ENCODE results near the gene GPR87. TPM values are rescaled to one million over a fixed set of nuclear protein-coding genes. Genes with fewer than 3 reads are reported as not detected.

Gene GPR87
- total and polyA plus RNA-seq, 2 of the 4 experiments (the other 2 are of a cell fraction), result 0.26 to 0.36 TPM

DNA sequence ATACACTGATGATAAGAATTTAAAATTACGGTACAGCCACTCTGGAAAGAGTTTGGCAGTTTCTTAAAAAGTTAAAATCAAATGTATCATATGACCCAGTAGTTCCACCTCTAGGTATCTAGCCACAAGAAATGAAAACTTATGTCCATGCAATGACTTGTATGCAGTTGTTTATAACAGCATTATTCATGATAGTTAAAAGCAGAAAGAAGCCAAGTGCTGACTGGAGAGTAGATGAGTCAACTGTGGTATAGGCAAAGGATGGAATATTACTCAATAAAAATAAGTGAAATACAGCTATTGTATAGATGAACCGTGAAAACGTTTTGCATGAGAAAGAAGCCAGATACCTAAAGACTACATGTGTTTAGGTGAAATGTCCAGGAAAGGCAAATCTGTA, 14.8 kb downstream of the GPR87 start (continued):
- TF ChIP-seq, protein P1, sequence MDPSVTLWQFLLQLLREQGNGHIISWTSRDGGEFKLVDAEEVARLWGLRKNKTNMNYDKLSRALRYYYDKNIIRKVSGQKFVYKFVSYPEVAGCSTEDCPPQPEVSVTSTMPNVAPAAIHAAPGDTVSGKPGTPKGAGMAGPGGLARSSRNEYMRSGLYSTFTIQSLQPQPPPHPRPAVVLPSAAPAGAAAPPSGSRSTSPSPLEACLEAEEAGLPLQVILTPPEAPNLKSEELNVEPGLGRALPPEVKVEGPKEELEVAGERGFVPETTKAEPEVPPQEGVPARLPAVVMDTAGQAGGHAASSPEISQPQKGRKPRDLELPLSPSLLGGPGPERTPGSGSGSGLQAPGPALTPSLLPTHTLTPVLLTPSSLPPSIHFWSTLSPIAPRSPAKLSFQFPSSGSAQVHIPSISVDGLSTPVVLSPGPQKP (IDR thresholded peaks at IDR 0.05; ENCODE audit: borderline replicate concordance, low read depth, low read length), result no peak
- 0 out of 2 replicates have a peak, but pooled peaks have one; percentile 29 for TF ChIP-seq MAFK (IDR thresholded peaks at IDR 0.05; ENCODE audit: low read depth, low read length)

DNA sequence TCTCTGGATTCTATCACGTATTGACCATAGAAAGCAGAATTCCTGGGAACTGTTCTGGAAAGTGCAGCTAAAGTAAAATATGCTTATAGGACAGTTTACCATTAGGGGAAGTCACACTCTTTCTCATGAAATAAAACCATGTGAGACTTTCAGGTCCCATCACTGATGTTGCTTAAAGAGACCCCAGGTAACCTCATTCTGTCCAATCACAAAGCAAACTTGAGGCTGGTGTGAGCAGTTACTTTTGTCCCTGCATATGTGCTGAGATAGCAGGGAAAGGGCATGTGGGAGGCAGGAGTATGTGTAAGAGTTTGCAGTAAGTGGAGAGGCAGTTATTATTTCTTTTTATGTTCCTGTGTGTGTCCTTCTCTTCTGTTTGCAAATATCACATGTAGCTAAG, 16.1 kb downstream of the GPR87 start:
- H4K8ac ChIP-seq (ENCODE audit: low read depth in 2 of 2, low read length in 2 of 2), result no peak overlapping the region
- BruUV-seq (replicated peaks), result no TSS peak
- in situ Hi-C loops (cut with MboI; ENCODE audit: low sequenced_read_pairs) (no loop called here), dilution Hi-C loops (cut with HindIII; ENCODE audit: low sequenced_read_pairs, unreplicated experiment) (no loop called here), intact Hi-C loops (cut with micrococcal nuclease) (loop anchor here (5.0 kb wide), 1 partner anchor 357 kb away; no protein-coding TSS in a partner anchor)
- H2BK20ac ChIP-seq (ENCODE audit: low read depth, low read length), result peak overlapping the region; percentile 65
- no peak overlapping the region; the same call in 2 of the 3 replicates for H2BK15ac ChIP-seq (ENCODE audit: low read depth, low read length)
- peak overlapping the region; percentile 35; the same call in 1 of the 2 replicates for H2BK120ac ChIP-seq (ENCODE audit: low read depth, low read length)
- H3K9me3 ChIP-seq (ENCODE audit: control insufficient read depth, insufficient read depth, low read length), result no peaks in the 10 kb centered on the region
- no peak overlapping the region for H2AFZ ChIP-seq (replicated peaks; ENCODE audit: low read length, poor library complexity)
- H2AK5ac ChIP-seq (ENCODE audit: low read depth, low read length), result peak overlapping the region; percentile 79; the same call in 1 of the 2 replicates
- no CpG with 5 or more reads among the region's 1 CpG for WGBS, 2 experiments (ENCODE audit: extremely low coverage in 2 of 2, insufficient read length in 1 of 2)
- H3K4me3 ChIP-seq (ENCODE audit: insufficient read depth, low read depth, low read length), result no peak overlapping the region
- peak overlapping the region; percentile 40; the same call in 1 of the 2 replicates for H3K4ac ChIP-seq (ENCODE audit: low read depth, low read length)
- H3K27ac ChIP-seq (ENCODE audit: insufficient read depth, low read length), result no peak overlapping the region
- TF ChIP-seq POLR2A (IDR thresholded peaks at IDR 0.05; ENCODE audit: low read depth, low read length) (no peak), SMC3 (IDR thresholded peaks at IDR 0.05; ENCODE audit: low read depth, low read length) (no peak), CHD1 (IDR thresholded peaks at IDR 0.05; ENCODE audit: low read depth, low read length) (no peak), MAZ (IDR thresholded peaks at IDR 0.05; ENCODE audit: borderline replicate concordance, low read depth, low read length) (no peak), CTCF (conservative IDR thresholded peaks at IDR 0.05; ENCODE audit: low read depth, low read length) (no peak), BHLHE40 (IDR thresholded peaks at IDR 0.05; ENCODE audit: low read depth, low read length) (no peak), MAFK (IDR thresholded peaks at IDR 0.05; ENCODE audit: low read depth, low read length) (no peak), CEBPB (IDR thresholded peaks at IDR 0.05; ENCODE audit: low read depth, low read length) (no peak), FOS (IDR thresholded peaks at IDR 0.05; ENCODE audit: low read depth, low read length) (no peak)
- TF ChIP-seq, protein P2, sequence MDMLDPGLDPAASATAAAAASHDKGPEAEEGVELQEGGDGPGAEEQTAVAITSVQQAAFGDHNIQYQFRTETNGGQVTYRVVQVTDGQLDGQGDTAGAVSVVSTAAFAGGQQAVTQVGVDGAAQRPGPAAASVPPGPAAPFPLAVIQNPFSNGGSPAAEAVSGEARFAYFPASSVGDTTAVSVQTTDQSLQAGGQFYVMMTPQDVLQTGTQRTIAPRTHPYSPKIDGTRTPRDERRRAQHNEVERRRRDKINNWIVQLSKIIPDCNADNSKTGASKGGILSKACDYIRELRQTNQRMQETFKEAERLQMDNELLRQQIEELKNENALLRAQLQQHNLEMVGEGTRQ (IDR thresholded peaks at IDR 0.05; ENCODE audit: low read depth, low read length), result no peak
- peak overlapping the region; percentile 49; the same call in 1 of the 2 replicates for H3K18ac ChIP-seq (ENCODE audit: low read depth, low read length)
- H4K20me1 ChIP-seq (ENCODE audit: insufficient read depth, low read length), result no peaks in the 10 kb centered on the region
- H3K14ac ChIP-seq (replicated peaks; ENCODE audit: low read depth, low read length), result no peak overlapping the region; the same call in 1 of the 2 replicates
- H3K56ac ChIP-seq (ENCODE audit: extremely low read depth, insufficient read depth, low read length), result no peak overlapping the region
- ChIA-PET CTCF (no interaction called here), POLR2A (ENCODE audit: unreplicated experiment) (no interaction called here)
- no peak overlapping the region; the same call in 1 of the 2 replicates for H4K91ac ChIP-seq (ENCODE audit: insufficient read depth, low read depth, low read length)
- no peak overlapping the region for H3K4me2 ChIP-seq (ENCODE audit: low read depth, low read length)
- H3K9me1 ChIP-seq (ENCODE audit: insufficient read depth, low read length), result no peaks in the 10 kb centered on the region; the same call in 1 of the 2 replicates
- no peaks in the 10 kb centered on the region for H3K79me1 ChIP-seq (ENCODE audit: low read depth in 1 of 2, low read length in 2 of 2)
- no peak overlapping the region for H3K9ac ChIP-seq (ENCODE audit: low read depth, low read length)
- peak overlapping the region; percentile 71; the same call in 1 of the 2 replicates for H4K5ac ChIP-seq (ENCODE audit: low read depth, low read length)
- no peak overlapping the region for H2AK9ac ChIP-seq (replicated peaks; ENCODE audit: low read depth, low read length, poor library complexity)
- DNase-seq, result no peak
- H2BK5ac ChIP-seq (ENCODE audit: low read depth, low read length, poor library complexity, severe bottlenecking), result no peak overlapping the region
- H3K27me3 ChIP-seq (ENCODE audit: control insufficient read depth, insufficient read depth, low read length), result no peaks in the 10 kb centered on the region
- H3K36me3 ChIP-seq (ENCODE audit: control insufficient read depth, insufficient read depth, low read length), result no peaks in the 10 kb centered on the region
- peaks cover 7% of the 10 kb centered on the region for H3K4me1 ChIP-seq (ENCODE audit: control insufficient read depth, insufficient read depth, low read length)
- no peak overlapping the region for H3K23ac ChIP-seq (ENCODE audit: low read depth, low read length)
- no peak for ATAC-seq (ENCODE audit: low read depth)

Data from IMR-90 (cell line).